Trophoblast cell (in vitro differentiated cells and primary cell): Measurements from ENCODE around the gene SOHLH2.

ENCODE experiments used
- DNase-seq, 2 donors: peaks; one replicate each; pipeline ENCODE4 v3.0.0-alpha.2; 2016
- H2AFZ ChIP-seq: 2 replicates; pipeline ENCODE4 v1.6.1; 2013; ENCODE audit warnings: low read length, moderate library complexity, mild to moderate bottlenecking; ENCODE audit not compliant: insufficient read depth, poor library complexity
- H2AK5ac ChIP-seq: 2 replicates; pipeline ENCODE4 v1.6.1; 2013; ENCODE audit warnings: mild to moderate bottlenecking, low read length
- H2BK120ac ChIP-seq: 2 replicates; pipeline ENCODE4 v1.6.1; 2013; ENCODE audit warnings: low read length, mild to moderate bottlenecking, moderate library complexity; ENCODE audit not compliant: insufficient read depth, poor library complexity
- H2BK12ac ChIP-seq: 2 replicates; pipeline ENCODE4 v1.6.1; 2013; ENCODE audit warnings: mild to moderate bottlenecking, low read length, moderate library complexity
- H2BK5ac ChIP-seq: 2 replicates; pipeline ENCODE4 v1.6.1; 2013; ENCODE audit warnings: low read length, low read depth, moderate library complexity, mild to moderate bottlenecking; ENCODE audit not compliant: poor library complexity
- H3K14ac ChIP-seq: 2 replicates; pipeline ENCODE4 v1.6.1; 2013; ENCODE audit warnings: mild to moderate bottlenecking, low read length
- H3K18ac ChIP-seq: 2 replicates; pipeline ENCODE4 v1.6.1; 2013; ENCODE audit warnings: mild to moderate bottlenecking, low read length
- H3K23ac ChIP-seq: 2 replicates; pipeline ENCODE4 v1.6.1; 2013; ENCODE audit warnings: low read length
- H3K27ac ChIP-seq: 2 replicates; pipeline ENCODE4 v1.5.1; 2013; ENCODE audit warnings: low read depth, mild to moderate bottlenecking, inconsistent platforms, low read length, moderate library complexity
- H3K27me3 ChIP-seq: 2 replicates; pipeline ENCODE4 v1.6.1; 2013; ENCODE audit warnings: inconsistent platforms, mild to moderate bottlenecking, low read length, moderate library complexity; ENCODE audit not compliant: insufficient read depth
- H3K36me3 ChIP-seq, 2 experiments: 1 replicate in 1 of 2; 2 replicates in 1 of 2; pipeline ENCODE4 v1.6.1; 2013; ENCODE audit warnings: low read length in 2 of 2, mild to moderate bottlenecking in 2 of 2, moderate library complexity in 1 of 2; ENCODE audit not compliant: insufficient read depth in 2 of 2, control insufficient read depth in 1 of 2
- H3K4ac ChIP-seq: 2 replicates; pipeline ENCODE4 v1.6.1; 2013; ENCODE audit warnings: low read depth, mild to moderate bottlenecking, low read length, moderate library complexity
- H3K4me1 ChIP-seq, 2 experiments: 1 replicate in 1 of 2; 2 replicates in 1 of 2; pipeline ENCODE4 v1.6.1; 2013; ENCODE audit warnings: low read length in 2 of 2, mild to moderate bottlenecking in 2 of 2, moderate library complexity in 1 of 2; ENCODE audit not compliant: insufficient read depth in 2 of 2, control insufficient read depth in 1 of 2
- H3K4me2 ChIP-seq: 2 replicates; pipeline ENCODE4 v1.6.1; 2013; ENCODE audit warnings: inconsistent platforms, mild to moderate bottlenecking, low read length, moderate library complexity
- H3K4me3 ChIP-seq: 2 replicates; pipeline ENCODE4 v1.5.1; 2013; ENCODE audit warnings: mild to moderate bottlenecking, low read depth, low read length, inconsistent platforms
- H3K79me1 ChIP-seq: one replicate; pipeline ENCODE4 v1.6.1; 2013; ENCODE audit warnings: low read length
- H3K79me2 ChIP-seq: 2 replicates; pipeline ENCODE4 v1.6.1; 2013; ENCODE audit warnings: low read length, mild to moderate bottlenecking; ENCODE audit not compliant: control insufficient read depth, insufficient read depth, poor library complexity
- H3K9ac ChIP-seq: 2 replicates; pipeline ENCODE4 v1.6.1; 2013; ENCODE audit warnings: mild to moderate bottlenecking, low read length
- H3K9me3 ChIP-seq: 2 replicates; pipeline ENCODE4 v1.6.1; 2013; ENCODE audit warnings: low read depth, mild to moderate bottlenecking, control low read depth, inconsistent platforms, low read length; ENCODE audit not compliant: insufficient read depth
- H4K12ac ChIP-seq: 2 replicates; pipeline ENCODE4 v1.6.1; 2013; ENCODE audit warnings: low read depth, mild to moderate bottlenecking, low read length, moderate library complexity
- H4K8ac ChIP-seq: 2 replicates; pipeline ENCODE4 v1.6.1; 2013; ENCODE audit warnings: low read depth, mild to moderate bottlenecking, low read length, moderate library complexity
- H4K91ac ChIP-seq: one replicate; pipeline ENCODE4 v1.6.1; 2013; ENCODE audit warnings: low read depth, mild to moderate bottlenecking, low read length, moderate library complexity
- WGBS: extraction: QIAGEN DNeasy Blood & Tissue Kit; methylation state at CpG from one replicate; pipeline ENCODE4 v1.1.7; 2013; ENCODE audit warnings: missing lambda C conversion rate; ENCODE audit not compliant: insufficient read length, insufficient coverage; ENCODE audit errors: extremely low coverage; 5-methylcytosine and 5-hydroxymethylcytosine counted together

The SOHLH2 gene

DNA sequence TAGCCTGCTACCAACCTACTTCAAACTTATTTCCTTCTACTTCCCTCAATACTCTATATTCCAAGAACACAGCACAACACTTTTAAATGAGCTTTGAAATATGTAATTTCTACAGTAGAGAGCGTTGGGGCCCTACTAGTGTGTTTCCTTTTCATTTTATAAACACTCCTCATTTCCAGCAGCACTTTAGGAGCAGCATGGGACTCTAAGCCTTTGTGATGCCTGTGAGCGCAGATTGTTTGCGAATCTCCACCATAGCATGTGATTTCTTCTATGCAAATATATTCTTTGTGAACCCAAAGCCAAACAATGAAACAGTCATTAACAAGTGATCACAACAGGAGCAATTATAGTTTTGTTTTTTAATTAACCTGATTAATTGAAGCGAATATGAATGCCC lies 3.6 kb downstream of the SOHLH2 start:
- Histone ChIP-seq H3K4me3 (no peak overlapping the region), H4K8ac (no peak overlapping the region), H3K79me2 (no peaks in the 10 kb centered on the region), H4K12ac (no peak overlapping the region), H3K79me1 (no peaks in the 10 kb centered on the region), H3K18ac (no peak overlapping the region), H2AK5ac (no peak overlapping the region), H3K4me2 (no peak overlapping the region), H3K9ac (no peak overlapping the region), H2BK120ac (no peak overlapping the region), H3K23ac (no peak overlapping the region), H3K36me3 (no peaks in the 10 kb centered on the region), H4K91ac (no peak overlapping the region), H2BK12ac (no peak overlapping the region), H3K4ac (no peak overlapping the region), H3K27me3 (no peaks in the 10 kb centered on the region), H3K27ac (no peak overlapping the region), H3K4me1 (no peaks in the 10 kb centered on the region), H3K14ac (no peak overlapping the region), H3K9me3 (no peaks in the 10 kb centered on the region), H2BK5ac (no peak overlapping the region), H2AFZ (no peak overlapping the region)
- no peak for DNase-seq
- no CpG with 5 or more reads among the region's 4 CpGs for WGBS

DNA sequence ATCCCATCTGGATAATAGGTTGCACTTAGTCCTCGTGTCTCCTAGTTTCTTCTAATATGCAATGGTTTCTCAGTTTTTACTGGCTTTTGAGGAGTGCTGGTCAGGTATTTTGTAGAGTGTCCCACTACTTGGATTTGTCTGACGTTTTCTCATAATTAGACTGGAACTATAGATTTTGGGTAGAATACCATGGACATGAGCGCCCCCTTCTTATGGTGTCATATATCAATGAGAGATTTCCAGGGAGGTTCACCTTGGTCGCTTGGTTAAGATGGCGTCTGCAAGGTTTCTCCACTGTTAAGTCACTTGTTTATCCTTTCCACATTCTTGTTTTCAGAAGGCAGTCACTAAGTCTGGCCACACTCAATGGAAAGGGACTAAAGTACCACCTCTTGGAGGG lies 6.7 kb downstream of the SOHLH2 start:
- Histone ChIP-seq H2BK5ac (no peak overlapping the region), H2BK12ac (no peak overlapping the region), H3K4ac (no peak overlapping the region), H3K23ac (no peak overlapping the region), H2AFZ (no peak overlapping the region), H2AK5ac (no peak overlapping the region), H3K4me2 (no peak overlapping the region), H2BK120ac (no peak overlapping the region), H3K27ac (no peak overlapping the region), H3K36me3 (no peaks in the 10 kb centered on the region), H3K79me2 (no peaks in the 10 kb centered on the region), H4K8ac (no peak overlapping the region), H3K18ac (no peak overlapping the region), H3K9me3 (no peaks in the 10 kb centered on the region), H3K79me1 (no peaks in the 10 kb centered on the region), H4K91ac (no peak overlapping the region), H3K4me3 (no peak overlapping the region), H3K27me3 (no peaks in the 10 kb centered on the region), H3K9ac (no peak overlapping the region), H4K12ac (no peak overlapping the region), H3K14ac (no peak overlapping the region), H3K4me1 (no peaks in the 10 kb centered on the region)
- no CpG with 5 or more reads among the region's 5 CpGs for WGBS
- no peak for DNase-seq

DNA sequence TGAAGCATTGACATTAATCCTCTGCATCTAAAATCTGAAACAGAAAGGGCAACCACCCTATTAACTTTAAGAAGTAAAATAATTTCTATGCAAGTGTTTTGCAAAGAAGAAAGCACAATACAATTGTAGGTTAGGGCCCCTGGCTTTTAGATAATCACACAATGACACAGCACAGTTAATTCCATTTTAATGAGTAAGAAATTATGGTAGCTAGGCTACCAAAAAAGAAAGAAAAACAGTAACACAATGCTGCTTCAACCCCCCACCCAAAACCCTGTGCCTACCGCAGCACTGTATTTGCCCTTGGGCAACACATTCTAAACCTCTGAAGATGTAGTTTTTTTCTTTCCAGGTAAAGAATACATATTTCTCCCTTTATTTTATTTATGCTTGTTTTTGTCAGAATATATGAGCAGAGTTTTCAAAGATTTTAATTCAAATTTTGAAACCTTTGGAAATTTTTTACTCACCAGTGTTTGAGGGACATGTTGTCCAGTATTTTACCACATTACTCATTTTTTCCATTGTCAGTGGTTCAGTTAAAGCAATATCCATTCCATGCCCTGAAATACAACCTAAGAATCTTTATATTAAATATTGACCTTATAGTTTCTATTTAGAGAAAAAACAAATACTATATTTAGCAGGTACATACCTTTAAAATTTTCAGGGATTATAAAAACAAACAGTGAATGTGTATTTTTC lies 21.1 kb downstream of the SOHLH2 start:
- H4K12ac ChIP-seq, result no peak overlapping the region

DNA sequence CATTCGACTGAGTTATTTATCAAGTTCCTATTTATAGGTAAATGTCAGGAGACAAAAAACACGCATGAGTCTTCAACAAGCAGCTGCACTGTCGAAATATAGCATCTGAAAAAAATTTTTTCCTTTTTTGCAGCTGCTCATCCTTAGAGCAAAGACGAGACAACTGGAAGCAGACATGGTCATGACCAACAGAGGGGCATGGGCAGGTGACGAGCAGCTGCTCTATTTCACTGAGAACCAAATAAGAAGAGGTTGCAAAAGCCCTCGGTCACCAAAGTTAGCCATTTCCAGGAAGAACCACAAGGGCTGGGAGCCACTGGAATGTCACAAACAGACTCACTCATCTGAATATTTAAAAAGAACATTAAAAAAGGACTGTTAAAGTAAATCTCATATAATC lies 22.2 kb downstream of the SOHLH2 start:
- no CpG with 5 or more reads among the region's 6 CpGs for WGBS
- H3K4me1 ChIP-seq, result no peaks in the 10 kb centered on the region

More for the DNA sequence above, 21.1 kb downstream of the SOHLH2 start:
- Histone ChIP-seq H3K36me3 (no peaks in the 10 kb centered on the region), H3K9ac (no peak overlapping the region), H3K14ac (no peak overlapping the region), H3K79me2 (no peaks in the 10 kb centered on the region), H2BK12ac (no peak overlapping the region), H3K4me1 (no peaks in the 10 kb centered on the region), H3K4ac (no peak overlapping the region), H2BK5ac (no peak overlapping the region), H3K27ac (no peak overlapping the region), H2AFZ (no peak overlapping the region), H2BK120ac (no peak overlapping the region), H3K9me3 (no peaks in the 10 kb centered on the region), H3K27me3 (no peaks in the 10 kb centered on the region), H3K4me3 (no peak overlapping the region), H3K18ac (no peak overlapping the region), H4K8ac (no peak overlapping the region), H2AK5ac (no peak overlapping the region), H3K23ac (no peak overlapping the region), H3K79me1 (no peaks in the 10 kb centered on the region), H3K4me2 (no peak overlapping the region), H4K91ac (no peak overlapping the region)
- WGBS, result no CpG with 5 or more reads among the region's 1 CpG
- peak; percentile 86 to 94 for DNase-seq

More for the DNA sequence above, 22.2 kb downstream of the SOHLH2 start:
- Histone ChIP-seq H3K27me3 (no peaks in the 10 kb centered on the region), H3K18ac (no peak overlapping the region), H3K36me3 (no peaks in the 10 kb centered on the region), H3K4me3 (no peak overlapping the region), H2AK5ac (no peak overlapping the region), H3K79me2 (no peaks in the 10 kb centered on the region), H3K79me1 (no peaks in the 10 kb centered on the region), H4K8ac (no peak overlapping the region), H3K14ac (no peak overlapping the region), H3K9me3 (no peaks in the 10 kb centered on the region), H2BK5ac (no peak overlapping the region), H2BK12ac (no peak overlapping the region), H3K4me2 (no peak overlapping the region), H3K23ac (no peak overlapping the region), H3K4ac (no peak overlapping the region), H3K27ac (no peak overlapping the region), H2BK120ac (no peak overlapping the region), H4K91ac (no peak overlapping the region), H3K9ac (no peak overlapping the region), H2AFZ (no peak overlapping the region), H4K12ac (no peak overlapping the region)
- DNase-seq, result peak; percentile 44 to 51
